NCI-H524 (cell line): ENCODE measurements around the gene FAHD2B.
"Not testable (repeated sequence)": the region's sequence is repeated elsewhere in the genome, so short reads cannot be mapped to it uniquely, and the experiment has no call there.

Experiments
- DNase-seq, 2 experiments: peaks; one replicate each; lab custom pipeline; 2025; lab: John Stamatoyannopoulos, UW

Gene FAHD2B

GRCh38 chr2:97094772-97095611, at the start of gene FAHD2B:
TSS of gene FAHD2B (minus strand) at chr2:97094882. CDS start at chr2:97091706, 3,176 bp downstream.
- peak; percentile 18 to 56 for DNase-seq

GRCh38 chr2:97144016-97144415, 49.3 kb upstream of the FAHD2B start:
- DNase-seq = not testable (repeated sequence)

GRCh38 chr2:97129090-97129489, 34.4 kb upstream of the FAHD2B start:
- DNase-seq = not testable (repeated sequence)

GRCh38 chr2:97113882-97114255, 19.2 kb upstream of the FAHD2B start:
- DNase-seq = not testable (repeated sequence)

GRCh38 chr2:97113050-97113881, 18.6 kb upstream of the FAHD2B start, which contains the start of gene ANKRD36:
TSS of gene ANKRD36 (plus strand) at chr2:97113153. CDS start at chr2:97113740, 587 bp downstream.
- not testable (repeated sequence) for DNase-seq

- DNase-seq = not testable (repeated sequence)
Observed at GRCh38 chr2:97112320-97113049, 17.8 kb upstream of the FAHD2B start.

GRCh38 chr2:97111246-97111645, 16.6 kb upstream of the FAHD2B start:
- not testable (repeated sequence) for DNase-seq

GRCh38 chr2:97106878-97107277, 12.2 kb upstream of the FAHD2B start:
- DNase-seq = not testable (repeated sequence)

GRCh38 chr2:97098786-97099372, 4.2 kb upstream of the FAHD2B start:
- not testable (repeated sequence) for DNase-seq

GRCh38 chr2:97095661-97096060, 979 bp upstream of the FAHD2B start:
- no peak for DNase-seq

GRCh38 chr2:97093983-97094771, 505 bp downstream of the FAHD2B start:
- not testable (repeated sequence) for DNase-seq

- not testable (repeated sequence) for DNase-seq
Observed at GRCh38 chr2:97092946-97093345, 1.7 kb downstream of the FAHD2B start.

- DNase-seq = not testable (repeated sequence)
Observed at GRCh38 chr2:97088706-97089105, 6.0 kb downstream of the FAHD2B start.

- DNase-seq = not testable (repeated sequence)
Observed at GRCh38 chr2:97085093-97085492, 9.6 kb downstream of the FAHD2B start.

GRCh38 chr2:97083516-97083915, 11.2 kb downstream of the FAHD2B start:
- DNase-seq = not testable (repeated sequence)

- peak; percentile 13 to 69 for DNase-seq
Observed at GRCh38 chr2:97082206-97082605, 12.5 kb downstream of the FAHD2B start.

GRCh38 chr2:97080855-97081254, 13.8 kb downstream of the FAHD2B start:
- DNase-seq = peak in 1 of 2 experiments; percentile 6

- DNase-seq = peak; percentile 22 to 63
Observed at GRCh38 chr2:97077213-97077612, 17.5 kb downstream of the FAHD2B start.

GRCh38 chr2:97070915-97071314, 23.8 kb downstream of the FAHD2B start:
- DNase-seq = not testable (repeated sequence)

- DNase-seq = peak; percentile 18 to 73
Observed at GRCh38 chr2:97068722-97069121, 26.0 kb downstream of the FAHD2B start.

- DNase-seq = peak in 1 of 2 experiments; percentile 16
Observed at GRCh38 chr2:97068074-97068473, 26.6 kb downstream of the FAHD2B start.
